Forelimb muscle (tissue), 1 donor: Measurements from ENCODE around the gene CELF5. TPM values are rescaled to one million over a fixed set of nuclear protein-coding genes. Genes with fewer than 3 reads are reported as not detected.
"Not testable (repeated sequence)": the region's sequence is repeated elsewhere in the genome, so short reads cannot be mapped to it uniquely, and the experiment has no call there.

Experiments used
- DNase-seq: peaks from one replicate; pipeline ENCODE4 v3.0.0-alpha.2; 2013; ENCODE audit warnings: low read depth
- polyA plus RNA-seq: library from polyadenylated mRNA; unstranded; fragments of 120-200 nt; gene quantifications from one replicate; pipeline ENCODE4 v1.2.1, GENCODE V29; 2013; ENCODE audit not compliant: insufficient read length

CELF5 gene
- polyA plus RNA-seq, 1 donor, result 0.15 TPM

DNA sequence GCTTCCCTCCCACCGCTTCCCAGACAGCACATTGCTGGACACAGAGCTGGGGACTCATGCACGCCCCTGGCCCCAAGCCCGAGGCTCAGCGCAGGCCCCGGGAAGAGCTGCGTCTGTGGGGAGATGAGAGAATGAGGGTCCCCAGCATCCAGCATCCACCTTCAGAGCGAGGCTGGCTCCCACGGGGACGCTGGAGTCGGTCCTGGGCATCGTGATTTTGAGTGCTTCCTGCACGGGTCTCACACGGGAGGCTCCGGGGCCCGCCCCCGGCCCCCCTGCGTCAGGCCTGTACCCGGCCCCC, 34.0 kb upstream of the CELF5 start:
- DNase-seq, result no peak

DNA sequence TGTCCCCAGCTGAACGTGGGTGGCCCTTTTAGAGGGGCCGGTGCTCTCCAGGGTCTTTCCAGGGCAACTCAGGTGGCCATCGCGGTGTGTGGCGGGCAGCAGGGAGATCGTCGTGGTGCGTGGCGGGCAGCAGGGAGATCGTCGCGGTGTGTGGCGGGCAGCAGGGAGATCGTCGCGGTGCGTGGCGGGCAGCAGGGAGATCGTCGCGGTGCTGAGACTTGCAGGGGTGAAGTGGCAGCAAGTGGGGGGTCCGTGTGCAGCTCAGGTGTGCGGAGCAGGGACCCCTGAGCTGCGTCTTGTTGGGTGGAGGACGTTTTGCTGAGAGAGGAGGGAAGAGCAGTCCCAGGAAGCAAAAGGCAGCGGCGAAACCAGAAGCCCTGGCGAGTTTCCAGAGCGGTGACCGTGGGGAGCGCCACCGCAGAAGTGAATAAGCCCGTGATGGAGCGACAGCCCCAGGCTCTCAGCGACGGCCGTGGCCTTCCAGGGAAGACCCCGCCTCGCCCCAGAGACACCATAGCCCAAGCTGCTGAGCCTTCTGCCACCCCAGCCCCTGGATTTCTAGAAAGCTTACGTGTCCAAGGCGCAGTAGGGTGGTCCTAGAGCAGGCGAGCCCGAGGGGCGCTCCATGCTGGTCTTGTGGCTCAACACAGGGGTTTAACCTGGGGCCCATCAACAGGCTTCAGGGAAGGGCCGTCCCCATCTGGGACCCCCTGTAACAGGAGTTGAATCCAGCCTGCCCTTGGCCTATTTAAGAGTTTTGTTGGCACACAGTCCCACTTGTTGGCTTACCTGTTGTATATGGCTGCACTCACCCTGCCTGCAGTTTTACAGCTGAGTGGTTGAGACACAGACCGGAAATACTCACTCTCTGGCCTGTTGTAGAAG, 33.3 kb upstream of the CELF5 start:
- DNase-seq, result no peak

DNA sequence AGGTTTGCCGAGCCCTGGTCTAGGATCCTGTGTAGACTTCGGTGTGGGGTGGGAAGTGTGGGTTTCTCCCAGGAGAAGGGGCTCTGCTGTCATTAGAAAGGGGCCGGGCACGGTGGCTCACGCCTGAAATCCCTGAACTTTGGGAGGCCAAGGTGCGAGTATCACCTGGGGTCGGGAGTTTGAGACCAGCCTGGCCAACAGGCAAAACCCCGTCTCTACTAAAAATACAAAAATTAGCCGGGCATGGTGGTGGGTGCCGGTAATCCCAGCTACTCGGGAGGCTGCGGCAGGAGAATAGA, 32.7 kb upstream of the CELF5 start:
- DNase-seq, result not testable (repeated sequence)

DNA sequence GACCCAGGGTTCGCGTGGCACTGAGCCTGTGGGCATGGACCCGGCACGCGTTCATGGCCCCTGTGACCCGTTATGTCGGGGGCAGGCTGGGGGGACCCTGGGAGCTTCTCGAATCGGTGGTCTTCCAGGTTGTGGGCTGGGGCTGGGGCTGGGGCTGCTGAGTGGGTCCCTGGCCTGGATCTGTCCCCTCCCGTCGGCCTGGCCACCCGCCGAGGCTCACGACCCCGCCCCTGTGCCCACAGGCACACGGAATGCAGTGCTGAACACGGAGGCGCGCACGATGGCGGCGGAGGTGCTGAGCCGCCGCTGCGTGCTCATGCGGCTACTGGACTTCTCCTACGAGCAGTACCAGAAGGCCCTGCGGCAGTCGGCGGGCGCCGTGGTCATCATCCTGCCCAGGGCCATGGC, 32.2 kb upstream of the CELF5 start:
- no peak for DNase-seq

DNA sequence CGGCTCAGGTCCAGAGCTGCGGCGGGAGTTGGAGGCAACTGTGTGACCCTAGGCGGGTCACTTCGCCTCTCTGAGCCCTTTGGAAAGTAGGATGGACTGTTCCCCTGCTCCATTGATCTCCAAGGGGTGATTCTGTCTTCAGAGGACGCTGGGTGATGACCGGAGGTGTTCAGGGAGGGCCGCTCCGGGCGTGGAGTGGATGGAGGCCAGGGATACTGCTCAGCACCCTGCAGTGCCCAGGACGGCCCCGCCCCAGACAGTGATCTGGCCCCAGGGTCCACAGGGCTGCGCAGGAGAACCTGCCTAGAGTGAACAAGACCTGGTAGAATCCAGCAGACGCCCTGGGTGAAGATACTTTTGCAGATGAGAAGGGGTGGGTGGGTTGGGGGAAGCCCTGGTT, 31.8 kb upstream of the CELF5 start:
- DNase-seq, result no peak

DNA sequence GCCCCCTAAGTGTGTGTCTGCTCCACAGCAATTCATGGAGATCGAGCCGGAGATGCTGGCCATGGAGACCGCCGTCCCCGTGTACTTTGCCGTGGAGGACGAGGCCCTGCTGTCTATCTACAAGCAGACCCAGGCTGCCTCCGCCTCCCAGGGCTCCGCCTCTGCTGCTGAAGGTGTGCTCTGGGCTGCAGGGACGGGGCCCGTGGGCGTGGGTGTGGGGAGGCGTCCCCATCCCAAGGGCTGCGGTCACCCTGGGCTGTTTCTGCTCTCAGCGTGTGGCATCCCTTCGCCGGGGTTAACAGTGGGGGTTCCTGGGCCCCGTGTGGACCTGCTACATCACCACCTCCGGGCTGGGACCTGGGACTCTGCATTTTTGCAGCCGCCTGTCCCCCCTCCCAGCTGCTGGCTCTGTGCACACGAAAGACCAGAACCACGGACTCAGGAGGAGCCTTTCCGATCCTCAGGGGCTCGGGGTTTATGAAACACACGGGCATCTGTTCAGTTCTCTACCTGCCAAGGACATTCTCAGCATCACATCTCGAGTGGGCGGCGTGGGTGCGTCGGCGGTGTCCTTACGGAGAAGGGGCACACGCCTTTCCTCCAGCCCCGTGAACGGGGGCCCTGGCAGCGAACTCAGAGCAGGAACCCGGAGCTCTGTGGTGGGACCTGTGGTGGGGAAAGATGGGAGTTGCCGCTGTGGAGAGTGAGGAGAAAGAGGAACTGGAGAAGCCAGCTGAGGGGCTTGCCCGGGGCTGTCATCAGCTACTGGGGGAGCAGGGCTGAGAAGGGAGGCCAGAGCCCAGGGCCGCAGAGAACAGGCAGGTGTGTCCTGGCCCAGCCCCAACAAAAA, 31.0 kb upstream of the CELF5 start:
- DNase-seq, result no peak

DNA sequence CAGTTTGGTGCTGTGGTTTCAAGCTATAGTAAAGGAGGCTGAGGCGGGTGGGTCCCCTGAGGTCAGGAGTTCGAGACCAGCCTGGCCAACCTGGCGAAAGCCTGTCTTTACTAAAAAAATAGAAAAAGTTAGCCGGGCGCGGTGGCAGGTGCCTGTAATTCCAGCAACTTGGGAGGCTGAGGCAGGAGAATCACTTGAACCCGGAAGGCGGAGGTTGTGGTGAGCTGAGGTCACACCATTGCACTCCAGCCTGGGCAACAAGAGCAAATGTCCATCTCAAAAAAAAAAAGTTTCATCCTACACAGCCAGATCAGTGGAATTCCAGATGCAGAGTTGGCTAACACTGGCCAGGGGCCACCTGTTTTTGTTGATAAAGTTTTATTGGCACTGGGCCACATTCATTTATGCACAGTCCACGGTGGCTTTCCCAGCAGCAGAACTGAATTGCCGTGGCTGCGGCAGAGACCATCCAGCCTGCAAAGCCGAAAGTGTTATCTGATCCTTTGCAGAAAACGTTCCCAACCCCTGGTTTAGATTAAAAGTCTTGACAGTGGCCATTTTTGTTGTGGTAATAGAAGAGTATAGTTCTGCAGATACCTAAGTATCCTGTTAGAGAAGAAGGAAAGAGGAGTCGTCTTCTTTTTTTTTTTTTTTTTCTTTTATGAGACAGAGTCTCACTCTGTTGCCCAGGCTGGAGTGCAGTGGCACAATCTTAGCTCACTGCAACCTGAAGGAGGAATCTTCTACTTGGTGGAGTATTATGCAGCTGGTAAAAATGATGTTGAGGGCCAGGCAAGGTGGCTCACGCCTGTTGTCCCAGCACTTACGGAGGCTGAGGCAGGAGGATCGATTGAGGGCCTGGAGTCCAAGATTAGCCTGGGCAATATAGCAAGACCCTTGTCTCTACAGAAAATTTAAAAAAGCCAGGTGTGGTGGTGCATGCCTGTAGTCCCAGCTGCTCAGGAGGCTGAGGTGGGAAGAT, 30.1 kb upstream of the CELF5 start:
- DNase-seq, result no peak

DNA sequence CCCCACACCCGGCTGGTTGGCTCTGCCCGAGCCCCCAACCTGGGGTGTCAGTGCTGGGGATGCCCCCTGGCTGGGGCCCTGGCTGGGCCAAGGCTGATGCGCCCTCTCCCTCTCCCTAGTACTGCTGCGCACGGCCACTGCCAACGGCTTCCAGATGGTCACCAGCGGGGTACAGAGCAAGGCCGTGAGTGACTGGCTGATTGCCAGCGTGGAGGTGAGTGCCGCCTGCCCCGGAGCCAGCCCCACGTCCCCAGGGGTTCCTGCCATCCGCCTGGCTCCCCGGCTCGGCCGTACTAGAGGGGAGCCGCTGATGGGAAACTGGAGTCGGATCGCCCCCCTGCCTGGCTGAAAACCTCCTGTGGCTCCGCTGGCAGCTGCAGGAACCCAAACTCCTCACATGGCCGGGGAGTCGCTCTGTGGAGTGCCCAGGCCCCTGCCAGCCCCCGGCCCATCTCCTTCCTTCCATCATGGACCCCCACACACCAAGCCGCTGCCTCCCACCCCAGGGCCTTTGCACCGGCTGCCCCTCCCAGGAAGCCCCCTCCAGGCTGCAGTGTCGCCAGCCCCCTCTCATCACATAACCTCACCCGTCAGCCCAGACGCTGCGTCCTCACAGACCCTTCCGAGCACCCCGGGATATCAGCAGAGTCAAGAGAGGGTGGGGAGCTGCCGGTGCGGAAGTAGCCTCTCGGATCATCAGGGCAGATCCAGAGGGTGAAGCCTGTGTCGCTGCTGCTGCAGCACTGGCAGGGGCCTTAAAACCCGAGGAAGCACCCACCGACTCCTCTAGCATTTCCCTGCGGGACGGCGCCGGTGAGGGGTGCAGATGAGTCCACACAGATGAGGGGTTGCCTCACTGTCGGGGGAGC, 28.2 kb upstream of the CELF5 start:
- no peak for DNase-seq

DNA sequence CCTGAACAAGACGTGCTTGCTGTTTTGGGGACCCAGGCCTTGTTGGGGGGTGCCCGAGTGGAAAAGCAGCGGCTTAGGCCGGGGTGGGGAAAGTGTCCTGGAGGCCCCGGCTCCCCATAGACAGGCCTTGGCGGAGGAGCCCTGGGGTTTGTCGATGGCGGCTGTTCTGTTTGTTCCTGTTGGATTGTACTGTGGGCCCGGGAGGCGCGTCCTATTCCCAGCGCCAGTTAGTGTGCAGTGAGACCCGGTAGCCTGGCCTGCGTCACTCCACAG, 27.6 kb upstream of the CELF5 start:
- no peak for DNase-seq

DNA sequence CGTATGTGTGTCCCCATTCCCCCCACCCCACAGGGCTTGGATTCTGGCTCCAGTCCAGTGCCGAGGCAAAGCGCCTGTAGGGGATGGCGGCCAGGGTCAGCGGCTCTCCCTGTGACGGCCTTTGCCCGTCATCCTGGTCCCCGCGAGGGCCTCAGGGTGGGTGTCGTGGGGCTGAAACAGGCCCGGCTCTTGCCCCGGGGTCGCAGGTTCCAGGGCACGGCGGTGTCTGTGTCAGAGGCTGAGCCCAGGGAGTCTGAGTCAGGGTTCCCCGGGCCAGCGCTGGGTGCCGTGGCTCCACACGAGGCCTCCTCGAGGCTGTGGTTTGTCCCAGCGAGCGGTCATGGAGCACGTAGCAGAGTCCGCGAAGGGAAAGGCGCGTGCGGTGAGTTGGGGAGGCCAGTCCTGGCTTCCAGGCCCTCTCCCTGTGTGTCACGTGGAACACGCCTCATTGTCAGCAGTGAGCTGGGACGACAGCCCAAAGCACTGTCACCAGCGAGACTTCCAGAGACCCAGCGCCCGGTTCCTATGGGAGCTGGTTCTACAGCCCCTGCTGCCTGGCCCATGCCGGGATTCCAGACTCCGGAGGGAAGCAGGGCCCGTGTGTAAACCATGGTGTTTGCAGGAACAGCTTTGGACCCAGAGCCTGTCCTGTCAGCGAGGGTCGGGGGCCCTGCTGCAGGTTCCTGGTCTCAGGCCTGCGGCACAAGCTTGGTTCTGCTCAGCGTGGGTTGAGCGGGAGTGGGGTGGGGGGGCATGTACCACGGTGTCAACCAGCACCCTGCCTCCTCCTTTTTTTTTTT, 25.4 kb upstream of the CELF5 start:
- DNase-seq, result no peak

DNA sequence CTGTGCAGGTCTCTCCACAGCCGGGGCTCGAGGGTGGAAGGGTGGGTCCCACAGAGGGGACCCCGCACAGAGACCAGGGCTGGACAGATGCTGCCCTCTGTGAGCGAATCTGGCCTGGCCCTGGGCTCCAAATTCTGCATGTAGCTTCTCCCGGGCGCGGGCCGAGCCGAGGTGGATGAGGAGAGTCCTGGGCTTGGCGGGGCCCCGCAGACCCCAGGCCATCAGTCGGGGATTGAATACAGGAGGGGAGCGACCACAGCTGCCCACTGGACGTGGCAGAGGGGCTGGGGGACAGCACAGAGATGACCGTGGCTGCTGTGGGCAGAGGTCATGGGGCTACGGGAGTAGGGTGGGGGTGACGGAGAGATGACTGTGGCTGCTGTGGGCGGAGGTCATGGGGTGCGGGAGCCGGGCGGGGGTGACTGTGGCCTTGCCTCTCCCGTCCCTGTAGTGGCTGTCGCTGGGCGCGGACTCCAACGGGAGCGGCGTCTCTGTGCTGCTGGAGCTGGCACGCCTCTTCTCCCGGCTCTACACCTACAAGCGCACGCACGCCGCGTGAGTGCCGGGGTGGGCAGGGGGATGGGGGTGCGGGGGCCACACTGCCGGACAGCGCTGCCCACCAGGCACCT, 23.3 kb upstream of the CELF5 start:
- no peak for DNase-seq

DNA sequence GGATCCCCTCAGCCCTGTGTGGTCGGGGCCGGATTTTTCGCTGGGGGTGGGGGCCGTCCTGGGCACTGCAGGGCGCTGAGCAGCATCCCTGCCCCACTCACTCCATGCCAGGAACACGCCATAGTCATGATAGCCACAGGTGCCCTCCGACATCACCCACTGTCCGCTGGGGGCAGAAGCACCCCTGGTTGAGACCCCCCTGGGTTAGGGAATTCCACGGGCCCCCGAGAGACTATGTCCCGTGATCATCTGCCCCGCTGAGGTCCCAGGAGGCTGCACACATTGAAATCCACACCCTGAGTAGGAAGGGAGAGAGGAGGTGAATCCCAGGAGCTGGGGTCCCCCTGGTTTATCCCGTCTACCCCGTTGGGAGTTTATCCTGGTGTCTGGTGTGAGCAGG, 22.6 kb upstream of the CELF5 start:
- DNase-seq, result no peak

DNA sequence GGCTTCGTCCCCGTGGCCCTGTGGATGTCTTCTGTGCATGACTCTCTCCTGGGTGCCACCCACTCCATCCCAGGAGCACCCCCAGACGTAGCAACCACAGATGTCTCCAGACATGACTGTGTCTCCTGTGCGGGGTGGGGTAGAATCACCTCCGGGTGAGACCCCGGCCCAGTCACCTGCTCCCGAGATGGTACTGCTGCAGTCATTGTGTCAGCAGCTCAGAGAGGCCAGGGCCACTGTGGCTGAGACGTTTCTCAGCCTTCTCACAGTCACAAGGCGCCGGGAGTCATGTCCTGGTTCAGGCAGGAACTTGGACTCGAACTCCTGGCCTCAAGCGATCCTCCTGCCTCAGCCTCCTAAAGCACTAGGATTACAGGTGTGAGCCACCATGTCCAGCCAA, 22.1 kb upstream of the CELF5 start:
- no peak for DNase-seq

DNA sequence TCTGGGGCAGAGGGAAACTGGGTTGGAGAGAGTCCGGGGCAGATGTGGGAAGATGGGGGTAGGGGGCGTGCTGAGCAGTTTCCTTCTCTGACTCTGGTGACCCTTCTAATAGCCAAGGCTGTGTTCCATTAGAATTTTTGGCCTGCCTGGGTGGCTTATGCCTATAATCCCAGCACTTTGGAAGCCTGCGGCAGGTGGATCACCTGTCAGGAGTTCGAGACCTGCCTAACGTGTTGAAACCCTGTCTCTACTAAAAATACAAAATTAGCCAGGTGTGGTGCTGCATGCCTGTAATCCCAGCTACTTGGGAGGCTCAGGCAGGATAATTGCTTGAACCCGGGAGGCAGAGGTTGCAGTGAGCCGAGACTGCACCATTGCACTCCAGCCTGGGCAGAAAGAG, 21.6 kb upstream of the CELF5 start:
- DNase-seq, result not testable (repeated sequence)

DNA sequence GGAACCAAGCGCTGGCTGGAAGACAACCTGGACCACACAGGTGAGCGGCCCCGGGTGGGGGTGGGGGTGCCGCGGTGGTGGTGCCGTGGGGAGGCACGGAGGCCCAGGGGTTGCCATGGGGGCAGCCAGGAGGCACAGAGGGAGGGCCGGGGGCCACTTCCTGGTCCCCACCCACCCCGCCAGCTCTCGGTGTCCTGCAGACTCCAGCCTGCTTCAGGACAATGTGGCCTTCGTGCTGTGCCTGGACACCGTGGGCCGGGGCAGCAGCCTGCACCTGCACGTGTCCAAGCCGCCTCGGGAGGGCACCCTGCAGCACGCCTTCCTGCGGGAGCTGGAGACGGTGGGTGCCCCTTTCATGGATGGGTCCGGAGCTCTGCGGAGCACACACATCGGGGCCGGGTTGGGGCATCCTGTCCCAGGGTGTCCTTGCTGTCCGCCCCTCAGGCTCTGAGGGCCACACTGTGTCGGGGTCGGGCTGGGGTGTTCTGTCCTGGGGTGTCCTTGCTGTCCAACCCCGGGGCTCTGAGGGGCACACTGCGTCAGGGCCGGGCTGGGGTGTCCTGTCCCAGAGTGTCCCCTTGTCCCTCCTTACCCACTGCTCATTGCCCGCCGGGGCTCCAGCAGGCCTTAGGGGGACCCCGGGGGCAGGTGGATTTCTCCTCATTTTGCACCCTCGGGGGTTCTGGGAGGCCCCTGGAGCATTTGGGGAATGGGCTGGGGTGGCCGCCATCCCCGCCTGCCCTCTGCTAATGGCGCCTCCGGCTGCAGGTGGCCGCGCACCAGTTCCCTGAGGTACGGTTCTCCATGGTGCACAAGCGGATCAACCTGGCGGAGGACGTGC, 20.4 kb upstream of the CELF5 start:
- no peak for DNase-seq

DNA sequence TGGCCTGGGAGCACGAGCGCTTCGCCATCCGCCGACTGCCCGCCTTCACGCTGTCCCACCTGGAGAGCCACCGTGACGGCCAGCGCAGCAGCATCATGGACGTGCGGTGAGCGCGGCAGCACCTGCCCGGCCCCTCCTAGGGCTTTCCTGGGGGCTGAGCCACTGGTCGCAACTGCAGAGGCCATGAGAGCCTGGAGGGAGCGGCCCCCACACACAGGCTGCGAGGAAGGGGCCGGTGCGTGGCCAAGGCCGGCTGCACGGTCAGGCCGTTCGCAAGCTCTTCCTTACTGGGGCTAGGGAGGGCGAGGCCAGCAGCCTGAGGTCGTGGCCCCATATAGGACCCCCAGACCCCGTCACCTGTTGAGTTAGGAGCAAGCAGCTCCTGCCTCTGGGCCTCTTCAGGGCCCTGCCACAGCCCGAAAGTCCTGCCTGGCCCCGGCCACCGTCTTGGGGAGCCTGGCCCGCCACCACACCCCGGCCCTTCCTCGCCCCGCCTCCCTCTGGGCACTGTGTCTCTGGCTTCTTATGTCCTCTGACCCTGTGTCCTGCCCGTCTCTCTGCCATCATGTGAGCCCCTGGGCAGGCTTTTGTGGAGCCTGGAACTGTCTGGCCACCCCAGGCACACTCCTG, 19.7 kb upstream of the CELF5 start:
- no peak for DNase-seq

DNA sequence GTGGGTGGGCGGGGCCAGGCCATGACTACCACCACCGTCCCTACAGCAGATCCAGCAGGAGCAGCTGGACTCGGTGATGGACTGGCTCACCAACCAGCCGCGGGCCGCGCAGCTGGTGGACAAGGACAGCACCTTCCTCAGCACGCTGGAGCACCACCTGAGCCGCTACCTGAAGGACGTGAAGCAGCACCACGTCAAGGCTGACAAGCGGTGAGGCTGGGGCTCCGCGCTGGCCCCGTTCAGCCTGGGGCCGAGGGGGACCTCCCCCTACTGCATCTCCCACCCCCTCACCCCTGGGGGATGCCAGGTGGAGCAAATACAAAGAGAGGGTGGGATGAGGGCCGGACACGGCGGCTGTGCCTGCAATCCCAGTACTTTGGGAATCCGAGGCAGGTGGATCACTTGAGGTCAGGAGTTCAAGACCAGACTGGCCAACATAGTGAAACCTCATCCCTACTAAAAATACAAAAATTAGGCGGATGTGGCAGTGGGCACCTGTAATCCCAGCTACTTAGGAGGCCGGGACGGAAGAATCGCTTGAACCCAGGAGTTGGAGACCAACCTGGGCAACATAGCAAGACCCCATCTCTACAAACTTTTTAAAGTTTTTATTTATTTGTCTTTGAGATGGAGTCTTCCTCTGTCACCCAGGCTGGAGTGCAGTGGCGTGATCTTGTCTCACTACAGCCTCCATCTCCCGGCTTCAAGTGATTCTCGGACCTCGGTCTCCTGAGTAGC, 18.1 kb upstream of the CELF5 start:
- no peak for DNase-seq
